Kidney epithelial cell (primary cell): ENCODE measurements around the gene ZFPL1. TPM values are rescaled to one million over a fixed set of nuclear protein-coding genes. Genes with fewer than 3 reads are reported as not detected.

Experiments
- DNase-seq: peaks from one replicate; pipeline ENCODE4 v3.0.0-alpha.2; 2010; ENCODE audit warnings: low read depth
- H3K27me3 ChIP-seq: 2 replicates; pipeline ENCODE4 v1.6.0; 2011; ENCODE audit warnings: low read length; ENCODE audit not compliant: control insufficient read depth, insufficient read depth
- H3K36me3 ChIP-seq: 2 replicates; pipeline ENCODE4 v1.5.1; 2011; ENCODE audit warnings: low read length; ENCODE audit not compliant: control insufficient read depth, insufficient read depth
- H3K4me3 ChIP-seq: 2 replicates; pipeline ENCODE4 v1.5.1; 2011; ENCODE audit warnings: low read depth, mild to moderate bottlenecking, control low read depth, low read length
- total RNA-seq: library from RNA; depleted of rRNA; stranded (reverse); fragments of >200 nt; gene quantifications from 2 replicates; pipeline ENCODE4 v1.2.3, GENCODE V29; 2015
- TF ChIP-seq, protein P1 (sequence below): IDR thresholded peaks from 2 replicates; pipeline ENCODE4 v1.5.1; 2011; ENCODE audit warnings: mild to moderate bottlenecking, moderate library complexity, low read length, control low read depth, inconsistent platforms; ENCODE audit not compliant: insufficient read depth, poor library complexity, severe bottlenecking

Gene ZFPL1
- total RNA-seq, 1 donor from 2014 or later = 49.8 TPM

DNA sequence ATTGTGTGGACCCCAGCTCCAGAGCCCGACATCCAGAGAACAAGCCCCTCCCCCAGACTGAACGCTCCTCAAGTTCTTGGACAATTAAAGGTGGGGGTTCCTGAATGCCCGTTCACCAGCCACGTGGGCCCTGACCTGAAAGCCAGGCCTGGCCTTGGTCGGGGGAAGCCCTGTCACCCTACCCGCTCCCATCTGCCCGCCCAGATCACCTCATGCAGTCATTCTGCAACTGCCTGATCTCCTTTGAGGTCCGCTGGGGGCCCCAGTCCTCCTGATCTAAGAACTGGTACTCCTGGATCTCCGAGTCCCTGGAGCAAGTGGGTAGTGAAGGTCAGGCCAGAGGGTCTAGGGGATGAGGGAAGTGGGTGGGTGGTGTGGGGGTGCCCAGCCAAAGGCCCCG lies 16.6 kb upstream of the ZFPL1 start:
- no peak overlapping the region for H3K4me3 ChIP-seq
- DNase-seq = no peak
- no peaks in the 10 kb centered on the region for H3K27me3 ChIP-seq
- TF ChIP-seq, protein P1, sequence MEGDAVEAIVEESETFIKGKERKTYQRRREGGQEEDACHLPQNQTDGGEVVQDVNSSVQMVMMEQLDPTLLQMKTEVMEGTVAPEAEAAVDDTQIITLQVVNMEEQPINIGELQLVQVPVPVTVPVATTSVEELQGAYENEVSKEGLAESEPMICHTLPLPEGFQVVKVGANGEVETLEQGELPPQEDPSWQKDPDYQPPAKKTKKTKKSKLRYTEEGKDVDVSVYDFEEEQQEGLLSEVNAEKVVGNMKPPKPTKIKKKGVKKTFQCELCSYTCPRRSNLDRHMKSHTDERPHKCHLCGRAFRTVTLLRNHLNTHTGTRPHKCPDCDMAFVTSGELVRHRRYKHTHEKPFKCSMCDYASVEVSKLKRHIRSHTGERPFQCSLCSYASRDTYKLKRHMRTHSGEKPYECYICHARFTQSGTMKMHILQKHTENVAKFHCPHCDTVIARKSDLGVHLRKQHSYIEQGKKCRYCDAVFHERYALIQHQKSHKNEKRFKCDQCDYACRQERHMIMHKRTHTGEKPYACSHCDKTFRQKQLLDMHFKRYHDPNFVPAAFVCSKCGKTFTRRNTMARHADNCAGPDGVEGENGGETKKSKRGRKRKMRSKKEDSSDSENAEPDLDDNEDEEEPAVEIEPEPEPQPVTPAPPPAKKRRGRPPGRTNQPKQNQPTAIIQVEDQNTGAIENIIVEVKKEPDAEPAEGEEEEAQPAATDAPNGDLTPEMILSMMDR = no peak
- H3K36me3 ChIP-seq = no peaks in the 10 kb centered on the region

GRCh38 chr11:65069217-65069616 lies 14.8 kb upstream of the ZFPL1 start:
- TF ChIP-seq, protein P1 = no peak
- Histone ChIP-seq H3K27me3 (no peaks in the 10 kb centered on the region), H3K36me3 (no peaks in the 10 kb centered on the region), H3K4me3 (no peak overlapping the region)
- no peak for DNase-seq

DNA sequence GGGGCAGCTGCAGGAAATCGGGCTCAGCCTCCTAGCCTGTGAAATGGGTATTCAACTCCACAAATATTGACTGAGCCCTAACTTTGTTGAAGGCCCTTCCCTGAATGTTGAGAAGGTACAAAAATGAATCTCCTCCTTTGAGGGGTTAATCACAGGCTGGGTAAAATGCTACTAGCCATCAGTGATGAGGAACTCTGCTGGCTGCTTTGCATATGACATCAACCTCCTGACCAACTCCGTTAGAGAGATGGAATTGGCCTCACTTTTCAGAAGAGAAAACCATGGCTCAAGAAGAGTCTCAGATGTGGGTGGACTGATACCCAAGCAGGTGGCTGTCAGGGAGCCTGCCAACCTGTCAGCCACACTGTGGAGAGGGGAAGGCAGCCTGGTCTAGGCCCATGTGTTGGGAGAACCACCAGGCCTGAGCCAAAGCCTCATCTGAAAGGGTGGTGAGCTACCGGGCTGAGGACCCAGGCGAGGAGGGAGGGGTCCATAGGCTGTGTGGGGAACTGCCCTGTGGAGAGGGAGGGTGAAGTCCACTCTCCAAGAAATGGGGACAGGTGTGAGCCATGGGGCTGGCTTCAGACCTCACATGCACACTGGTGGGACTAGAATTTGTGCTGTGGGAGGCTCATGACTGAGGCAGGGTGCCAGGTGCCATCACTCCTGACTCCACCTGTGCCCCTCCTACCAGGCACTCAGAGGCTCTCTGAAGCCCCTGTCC lies 12.0 kb upstream of the ZFPL1 start:
- Histone ChIP-seq H3K27me3 (no peaks in the 10 kb centered on the region), H3K4me3 (no peak overlapping the region), H3K36me3 (no peaks in the 10 kb centered on the region)
- TF ChIP-seq, protein P1 = no peak
- no peak for DNase-seq

GRCh38 chr11:65072631-65072966 lies 11.4 kb upstream of the ZFPL1 start:
- TF ChIP-seq, protein P1 = no peak
- no peak for DNase-seq
- H3K4me3 ChIP-seq = no peak overlapping the region
- H3K36me3 ChIP-seq = no peaks in the 10 kb centered on the region
- no peaks in the 10 kb centered on the region for H3K27me3 ChIP-seq

GRCh38 chr11:65077451-65077850 lies 6.6 kb upstream of the ZFPL1 start:
- Histone ChIP-seq H3K36me3 (peaks cover 1% of the 10 kb centered on the region), H3K4me3 (no peak overlapping the region), H3K27me3 (no peaks in the 10 kb centered on the region)
- TF ChIP-seq, protein P1 = no peak
- DNase-seq = no peak

DNA sequence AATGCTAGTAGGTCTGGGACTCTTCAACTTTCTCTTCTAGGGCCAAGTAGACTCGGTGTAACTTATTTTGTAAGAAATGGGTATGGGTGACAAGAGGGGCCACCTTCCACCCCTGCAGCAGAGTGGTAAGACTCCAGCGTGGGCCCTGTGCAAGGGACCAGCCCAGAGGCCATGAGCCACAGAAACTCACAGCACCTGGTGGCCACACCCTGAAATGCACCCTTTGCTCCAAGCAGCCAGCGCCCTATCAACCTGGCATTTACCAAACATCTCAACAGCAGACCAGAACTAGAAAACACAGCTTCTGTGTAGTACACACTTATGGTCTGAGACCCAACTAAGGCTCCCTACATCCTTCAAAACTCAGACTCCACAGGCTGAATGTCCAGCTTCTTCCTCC lies 5.9 kb upstream of the ZFPL1 start:
- TF ChIP-seq, protein P1 = peak; percentile 72
- no peak for DNase-seq
- peaks cover 1% of the 10 kb centered on the region for H3K36me3 ChIP-seq
- H3K4me3 ChIP-seq = no peak overlapping the region
- no peaks in the 10 kb centered on the region for H3K27me3 ChIP-seq
